K562 (cell line): ENCODE measurements around the gene ERBB4. TPM values are rescaled to one million over a fixed set of nuclear protein-coding genes. Genes with fewer than 3 reads are reported as not detected.
"Not testable (repeated sequence)": the region's sequence is repeated elsewhere in the genome, so short reads cannot be mapped to it uniquely, and the experiment has no call there.

Source experiments
- ATAC-seq: fragments of 200-7000 bp; cut with Tn5 transposase; 3 replicates; pipeline ENCODE4 v1.9.1; 2020; ENCODE audit warnings: moderate library complexity
- BruUV-seq: library from RNA; stranded (reverse); fragments of 400-500 nt; replicated peaks from 2 replicates; lab custom pipeline; 2021; lab: Mats Ljungman, UMichigan
- CTCF ChIA-PET: fragments of 300-600 bp; formaldehyde crosslinking; extraction: SDS; loops from one replicate; lab custom pipeline; 2021; ENCODE audit warnings: low intra/inter-chr PET ratio; lab: Yijun Ruan, JAX
- POLR2A ChIA-PET: fragments of 300-600, 350-650 bp; sonication (Branson Sonifier 250); formaldehyde crosslinking; extraction: SDS; loops from one replicate; lab custom pipeline; 2021; ENCODE audit warnings: antibody characterized with exemption, inconsistent platforms; lab: Yijun Ruan, JAX
- DNase-seq, 4 experiments: peaks; one replicate each; pipeline versions ENCODE4 v3.0.0 to v3.0.0-alpha.2; 2011 to 2018; ENCODE audit warnings: low spot score in 3 of 4, mixed read lengths in 3 of 4; ENCODE audit errors: extremely low read depth in 1 of 4
- FAIRE-seq: peaks from 2 replicates; lab custom pipeline; 2011; peaks lifted over from hg19 to GRCh38; lab: Jason Lieb, UNC
- H2AFZ ChIP-seq: 2 replicates; pipeline ENCODE4 v1.6.0; 2011; ENCODE audit warnings: low read depth, low read length, control low read depth, inconsistent platforms
- H3K27ac ChIP-seq: fragments of 200-600 bp; 3 replicates; pipeline ENCODE4 v1.8.0; 2011; ENCODE audit warnings: low read depth, mild to moderate bottlenecking, control low read depth, inconsistent platforms, low read length, moderate library complexity, mixed read lengths; ENCODE audit errors: extremely low read depth
- H3K27me3 ChIP-seq, 2 experiments: fragments of 300-600 bp in 1 of 2; 2 replicates in 1 of 2; 3 replicates in 1 of 2; pipeline versions ENCODE4 v1.6.0 to v1.8.0; 2011; ENCODE audit warnings: inconsistent platforms in 2 of 2, low read length in 2 of 2, mild to moderate bottlenecking in 1 of 2, mixed read lengths in 1 of 2, moderate library complexity in 1 of 2; ENCODE audit not compliant: control insufficient read depth in 2 of 2, insufficient read depth in 2 of 2
- H3K36me3 ChIP-seq: fragments of 300-600 bp; 3 replicates; pipeline ENCODE4 v1.8.0; 2011; ENCODE audit warnings: mild to moderate bottlenecking, low read length, inconsistent platforms; ENCODE audit not compliant: control insufficient read depth, insufficient read depth
- H3K4me1 ChIP-seq, 2 experiments: fragments of 200-600 bp in 1 of 2; replicated peaks in 1 of 2; 2 replicates in 1 of 2; 3 replicates in 1 of 2; pipeline versions ENCODE4 v1.5.1 to v1.8.0; 2011; ENCODE audit warnings: inconsistent platforms in 2 of 2, low read length in 2 of 2, mild to moderate bottlenecking in 1 of 2, mixed read lengths in 1 of 2, moderate library complexity in 1 of 2; ENCODE audit not compliant: control insufficient read depth in 2 of 2, insufficient read depth in 2 of 2
- H3K4me2 ChIP-seq: 2 replicates; pipeline ENCODE4 v1.6.1; 2011; ENCODE audit warnings: low read length, control low read depth, inconsistent platforms, mixed read lengths; ENCODE audit not compliant: insufficient read depth
- H3K4me3 ChIP-seq: fragments of 200-600 bp; sonication (generic), shearing (Covaris generic); 2 replicates; pipeline ENCODE4 v1.5.1; 2016; ENCODE audit warnings: control low read depth, inconsistent platforms
- H3K79me2 ChIP-seq: fragments of 200-600 bp; 3 replicates; pipeline ENCODE4 v1.8.0; 2011; ENCODE audit warnings: low read length, inconsistent platforms; ENCODE audit not compliant: control insufficient read depth, insufficient read depth
- H3K9ac ChIP-seq, 2 experiments: 2 replicates each; pipeline versions ENCODE4 v1.6.0 to v1.6.1; 2011; ENCODE audit warnings: low read depth in 2 of 2, low read length in 2 of 2, control low read depth in 1 of 2, inconsistent platforms in 1 of 2, mild to moderate bottlenecking in 1 of 2, mixed read lengths in 1 of 2; ENCODE audit not compliant: insufficient read depth in 1 of 2
- H3K9me1 ChIP-seq: one replicate; pipeline ENCODE4 v1.6.0; 2011; ENCODE audit warnings: inconsistent platforms, mild to moderate bottlenecking, low read length, moderate library complexity; ENCODE audit not compliant: control insufficient read depth, insufficient read depth
- H3K9me3 ChIP-seq: replicated peaks from 2 replicates; pipeline ENCODE4 v1.5.1; 2011; ENCODE audit warnings: low read depth, low read length, inconsistent platforms; ENCODE audit not compliant: control insufficient read depth, insufficient read depth
- H4K20me1 ChIP-seq: replicated peaks from 2 replicates; pipeline ENCODE4 v1.6.1; 2011; ENCODE audit warnings: low read length, inconsistent platforms, mixed read lengths; ENCODE audit not compliant: control insufficient read depth, insufficient read depth
- CHAMP1 ChIP-seq: fragments of 450-650 bp; IDR thresholded peaks from 2 replicates; pipeline ENCODE4 v1.6.1; 2016; ENCODE audit warnings: mild to moderate bottlenecking
- HMGN3 ChIP-seq: IDR thresholded peaks from 2 replicates; pipeline ENCODE4 v1.6.1; 2011; ENCODE audit warnings: borderline replicate concordance, low read depth, mild to moderate bottlenecking, mixed read lengths, low read length; ENCODE audit not compliant: insufficient read length; ENCODE audit errors: extremely low read depth
- NELFE ChIP-seq: IDR thresholded peaks from 2 replicates; pipeline ENCODE4 v1.6.1; 2011; ENCODE audit warnings: mild to moderate bottlenecking; ENCODE audit not compliant: insufficient read depth, insufficient read length
- NFIC ChIP-seq: fragments of 450-650 bp; IDR thresholded peaks from 2 replicates; pipeline ENCODE4 v1.6.1; 2017; ENCODE audit warnings: mild to moderate bottlenecking, inconsistent platforms
- NR3C1 ChIP-seq: sonication (generic); formaldehyde crosslinking; IDR thresholded peaks from 2 replicates; pipeline ENCODE4 v1.8.1; 2022; ENCODE audit warnings: missing genetic modification reagents
- PURB ChIP-seq: sonication (generic); formaldehyde crosslinking; IDR thresholded peaks from 2 replicates; pipeline ENCODE4 v1.9.0; 2021; ENCODE audit warnings: low read depth, mild to moderate bottlenecking, missing genetic modification reagents
- RERE ChIP-seq: sonication (generic); formaldehyde crosslinking; IDR thresholded peaks from 2 replicates; pipeline ENCODE4 v1.8.0; 2023; ENCODE audit warnings: missing genetic modification reagents, mild to moderate bottlenecking, borderline replicate concordance
- SMC3 ChIP-seq: conservative IDR thresholded peaks from 2 replicates; pipeline ENCODE4 v1.6.1; 2011; ENCODE audit warnings: low read depth, low read length, improper control_type of control experiment; ENCODE audit not compliant: insufficient read depth
- TEAD2 ChIP-seq: fragments of 450-650 bp; IDR thresholded peaks from 2 replicates; pipeline ENCODE4 v1.6.1; 2016; ENCODE audit warnings: missing genetic modification characterization, control low read depth, missing compliant biosample characterization
- ZNF121 ChIP-seq: sonication (generic); formaldehyde crosslinking; conservative IDR thresholded peaks from 2 replicates; pipeline ENCODE4 v1.8.0; 2022; ENCODE audit warnings: missing genetic modification reagents
- ZNF239 ChIP-seq: fragments of 250-450 bp; sonication (Bioruptor Pico); IDR thresholded peaks from 2 replicates; pipeline ENCODE4 v1.4.0; 2020; ENCODE audit warnings: mild to moderate bottlenecking
- whole genome bisulfite sequencing: fragments of 100-300 bp; shearing (Covaris generic); methylation state at CpG from one replicate; pipeline ENCODE4 v1.1.6; 2016; ENCODE audit warnings: low coverage, mixed read lengths; ENCODE audit not compliant: insufficient coverage; ENCODE audit errors: missing lambda C conversion rate; 5-methylcytosine and 5-hydroxymethylcytosine counted together
- in situ Hi-C: fragments of 300-500 bp; cut with MboI; formaldehyde crosslinking; loops from 4 replicates; pipeline ENCODE4 v1.15.0; 2018; ENCODE audit warnings: inconsistent platforms, mixed read lengths
- intact Hi-C: fragments of 100-400 bp; cut with micrococcal nuclease; formaldehyde crosslinking; loops from 2 replicates; pipeline ENCODE4 v1.14.2; 2022
- polyA plus RNA-seq, 8 experiments: library from polyadenylated mRNA; depleted of rRNA in 4 of 8; stranded (reverse) in 5 of 8; unstranded in 3 of 8; fragments of >200 nt; fragmentation: Nextera tagmentation in 2 of 8; fragmentation: Illumina TruSeq in 1 of 8; extraction: Ambion mirVana in 2 of 8; extraction: Trizol in 1 of 8; gene quantifications; 2 replicates each; pipeline versions ENCODE4 v1.2.1 to v1.2.3, GENCODE V29; 2011 to 2014; ENCODE audit warnings: inconsistent platforms in 1 of 8, missing spikeins in 1 of 8
- total RNA-seq, 7 experiments: library from RNA; depleted of rRNA in 6 of 7; stranded (reverse); fragments of >200 nt in 6 of 7; fragmentation: Illumina TruSeq in 2 of 7; extraction: Trizol in 2 of 7; gene quantifications; 2 replicates each; pipeline versions ENCODE4 v1.2.1 to v1.2.3, GENCODE V29; 2011 to 2021; ENCODE audit warnings: low replicate concordance in 1 of 7

ERBB4 gene
- total and polyA plus RNA-seq, 9 of the 15 experiments (the other 6 are each of a cell fraction or from before 2014, with no cell fraction given): not detected

DNA sequence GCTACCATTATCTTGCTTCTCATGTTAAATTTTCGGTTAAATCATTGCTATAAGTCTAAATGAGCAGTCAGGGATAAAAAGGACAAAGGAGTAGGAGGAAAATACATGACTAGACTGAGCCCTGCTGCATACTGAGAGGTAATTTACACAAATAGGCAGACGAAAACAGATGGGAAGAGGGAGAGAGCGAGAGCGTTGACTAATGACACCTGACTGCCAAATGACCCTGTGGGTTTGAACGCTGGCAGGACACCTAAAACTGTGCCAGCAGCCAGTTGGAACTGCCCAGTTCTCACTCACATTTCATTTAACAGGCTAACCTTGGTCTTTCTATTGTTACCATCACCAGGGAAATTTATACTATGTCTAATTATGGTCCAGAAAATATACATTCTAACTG, 1004.0 kb downstream of the ERBB4 start (continued):
- TF ChIP-seq CHAMP1 (no peak), ZNF121 (CRISPR knock-in tag) (no peak), SMC3 (no peak), NFIC (no peak), PURB (CRISPR knock-in tag) (no peak), TEAD2 (tag) (no peak), NR3C1 (CRISPR knock-in tag) (no peak), RERE (CRISPR knock-in tag) (no peak), HMGN3 (no peak), NELFE (no peak), ZNF239 (CRISPR knock-in tag) (no peak)

GRCh38 chr2:211524248-211524647, 1014.4 kb downstream of the ERBB4 start:
- H3K9ac ChIP-seq, H3K79me2 ChIP-seq, H3K27ac ChIP-seq, H3K9me1 ChIP-seq, H3K9me3 ChIP-seq, POLR2A ChIA-PET, BruUV-seq, H4K20me1 ChIP-seq, H3K27me3 ChIP-seq, DNase-seq, FAIRE-seq, H3K4me2 ChIP-seq, H3K4me1 ChIP-seq, in situ Hi-C loops, ATAC-seq, H3K4me3 ChIP-seq, intact Hi-C loops, CTCF ChIA-PET, H2AFZ ChIP-seq, H3K36me3 ChIP-seq: not testable (repeated sequence)
- 0% methylated on average over 9 of the region's 18 CpGs for WGBS
